Activated CD4-positive, alpha-beta memory T cell treated with anti-CD3 and anti-CD28 coated beads, Interleukin-2, amount 10 ng/mL, durations not matched to agents 7 days and 5 days (primary cell): ENCODE data around the gene CIZ1. TPM values are rescaled to one million over a fixed set of nuclear protein-coding genes. Genes with fewer than 3 reads are reported as not detected.
A peak's percentile ranks its signal among the peaks of the same experiment; 100 is the strongest.

Experiments
- CTCF ChIA-PET: fragments of 350-600 bp; sonication (Branson Sonifier 250); formaldehyde crosslinking; loops from one replicate; lab custom pipeline; 2021; ENCODE audit warnings: antibody characterized with exemption, inconsistent platforms; lab: Charles Lee
- POLR2A ChIA-PET: fragments of 350-600 bp; sonication (Branson Sonifier 250); formaldehyde crosslinking; loops from one replicate; lab custom pipeline; 2021; ENCODE audit warnings: antibody characterized with exemption; lab: Charles Lee
- DNase-seq: peaks from one replicate; pipeline ENCODE4 v3.0.0-alpha.2; 2020
- H3K27ac Mint-ChIP-seq: one replicate; pipeline ENCODE4 v1.8.0; 2021; ENCODE audit warnings: mild to moderate bottlenecking, mixed read lengths
- H3K27me3 Mint-ChIP-seq: one replicate; pipeline ENCODE4 v1.8.0; 2021; ENCODE audit warnings: mixed read lengths
- H3K36me3 Mint-ChIP-seq: one replicate; pipeline ENCODE4 v1.8.0; 2021; ENCODE audit warnings: low read depth, mixed read lengths
- H3K4me1 Mint-ChIP-seq: one replicate; pipeline ENCODE4 v1.8.0; 2021; ENCODE audit warnings: mixed read lengths
- H3K4me3 Mint-ChIP-seq: one replicate; pipeline ENCODE4 v1.8.0; 2021; ENCODE audit warnings: mild to moderate bottlenecking, mixed read lengths
- H3K9me3 Mint-ChIP-seq: one replicate; pipeline ENCODE4 v1.8.0; 2021; ENCODE audit warnings: mixed read lengths
- total RNA-seq, 2 experiments: library from RNA; stranded (reverse); gene quantifications; one replicate each; pipeline ENCODE4 v1.2.3, GENCODE V29; 2021

Gene CIZ1
- total RNA-seq, 2 experiments from 2014 or later = 112 to 116 TPM

DNA sequence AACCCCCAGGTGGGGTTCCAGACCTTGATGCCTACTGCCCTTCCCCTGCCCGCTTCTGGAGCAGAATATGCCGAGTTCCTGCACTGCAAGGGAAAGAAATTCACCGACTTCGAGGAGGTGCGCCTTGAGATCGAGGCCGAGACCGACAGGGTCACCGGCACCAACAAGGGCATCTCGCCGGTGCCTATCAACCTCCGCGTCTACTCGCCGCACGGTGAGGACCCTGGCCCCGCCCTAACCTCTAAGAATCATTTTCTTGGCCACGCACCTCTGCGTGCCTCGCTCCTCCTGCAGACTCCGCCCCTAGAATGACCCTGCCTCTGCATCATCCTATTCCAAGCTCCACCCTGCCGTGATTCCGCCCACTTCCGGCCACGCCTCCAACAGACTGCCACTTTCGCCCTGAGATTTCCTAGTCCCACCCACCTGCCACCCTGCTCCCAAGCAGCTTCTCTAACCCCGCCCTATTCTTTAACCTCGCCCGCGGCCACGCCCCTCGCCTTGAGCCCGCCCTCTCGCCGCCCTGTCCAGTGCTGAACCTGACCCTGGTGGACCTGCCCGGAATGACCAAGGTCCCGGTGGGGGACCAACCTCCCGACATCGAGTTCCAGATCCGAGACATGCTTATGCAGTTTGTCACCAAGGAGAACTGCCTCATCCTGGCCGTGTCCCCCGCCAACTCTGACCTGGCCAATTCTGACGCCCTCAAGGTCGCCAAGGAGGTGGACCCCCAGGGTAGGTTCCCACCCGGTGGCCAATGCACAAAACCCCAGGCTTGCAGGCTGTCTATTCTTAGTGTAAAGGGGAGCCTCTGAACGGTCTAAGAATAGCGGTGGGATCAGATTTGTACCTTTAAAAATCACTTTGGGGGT lies 27.4 kb upstream of the CIZ1 start:
- H3K4me3 Mint-ChIP-seq = peak overlapping the region; percentile 74
- H3K4me1 Mint-ChIP-seq = peaks cover 12% of the 10 kb centered on the region
- H3K9me3 Mint-ChIP-seq = no peaks in the 10 kb centered on the region
- CTCF ChIA-PET = interaction anchor here (1.2 to 1.7 kb wide), 3 partner anchors 11 to 36 kb away, joined by 4 to 7 read pairs (median 5); no protein-coding TSS in a partner anchor
- no peaks in the 10 kb centered on the region for H3K36me3 Mint-ChIP-seq
- peaks cover 11% of the 10 kb centered on the region for H3K27me3 Mint-ChIP-seq
- DNase-seq = peak; percentile 97
- peak overlapping the region; percentile 51 for H3K27ac Mint-ChIP-seq
- POLR2A ChIA-PET = interaction anchor here (0.9 to 1.1 kb wide), 4 partner anchors 12 to 57 kb away, joined by 4 to 6 read pairs (median 4); partner anchors contain the start of genes CIZ1, GOLGA2 and SWI5

DNA sequence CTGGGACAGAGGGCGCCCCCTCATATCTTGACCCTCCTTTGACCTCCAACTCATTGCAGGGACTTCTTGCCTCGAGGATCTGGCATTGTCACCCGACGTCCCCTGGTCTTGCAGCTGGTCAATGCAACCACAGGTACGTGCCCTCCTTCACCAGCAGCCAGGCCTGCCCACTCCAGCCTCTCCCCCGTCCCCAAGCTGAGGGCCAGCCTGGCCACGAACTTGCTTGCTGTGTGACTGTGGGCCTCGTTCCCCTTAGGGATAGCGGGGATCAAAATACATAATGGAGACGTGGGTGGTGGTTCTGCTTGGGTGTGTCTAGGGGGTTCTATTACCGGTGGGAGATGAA lies 26.8 kb upstream of the CIZ1 start:
- Mint-ChIP-seq H3K4me3 (peak overlapping the region; percentile 74), H3K9me3 (no peaks in the 10 kb centered on the region), H3K36me3 (no peaks in the 10 kb centered on the region), H3K4me1 (peaks cover 12% of the 10 kb centered on the region), H3K27ac (peak overlapping the region; percentile 51), H3K27me3 (peaks cover 11% of the 10 kb centered on the region)
- CTCF ChIA-PET = interaction anchor here (0.8 to 1.7 kb wide), 4 partner anchors 11 to 37 kb away, joined by 4 to 7 read pairs (median 4); no protein-coding TSS in a partner anchor
- DNase-seq = no peak
- POLR2A ChIA-PET = interaction anchor here (0.7 to 1.1 kb wide), 5 partner anchors 11 to 300 kb away, joined by 3 to 6 read pairs (median 4); partner anchors contain the start of genes CIZ1, GOLGA2 and SWI5

DNA sequence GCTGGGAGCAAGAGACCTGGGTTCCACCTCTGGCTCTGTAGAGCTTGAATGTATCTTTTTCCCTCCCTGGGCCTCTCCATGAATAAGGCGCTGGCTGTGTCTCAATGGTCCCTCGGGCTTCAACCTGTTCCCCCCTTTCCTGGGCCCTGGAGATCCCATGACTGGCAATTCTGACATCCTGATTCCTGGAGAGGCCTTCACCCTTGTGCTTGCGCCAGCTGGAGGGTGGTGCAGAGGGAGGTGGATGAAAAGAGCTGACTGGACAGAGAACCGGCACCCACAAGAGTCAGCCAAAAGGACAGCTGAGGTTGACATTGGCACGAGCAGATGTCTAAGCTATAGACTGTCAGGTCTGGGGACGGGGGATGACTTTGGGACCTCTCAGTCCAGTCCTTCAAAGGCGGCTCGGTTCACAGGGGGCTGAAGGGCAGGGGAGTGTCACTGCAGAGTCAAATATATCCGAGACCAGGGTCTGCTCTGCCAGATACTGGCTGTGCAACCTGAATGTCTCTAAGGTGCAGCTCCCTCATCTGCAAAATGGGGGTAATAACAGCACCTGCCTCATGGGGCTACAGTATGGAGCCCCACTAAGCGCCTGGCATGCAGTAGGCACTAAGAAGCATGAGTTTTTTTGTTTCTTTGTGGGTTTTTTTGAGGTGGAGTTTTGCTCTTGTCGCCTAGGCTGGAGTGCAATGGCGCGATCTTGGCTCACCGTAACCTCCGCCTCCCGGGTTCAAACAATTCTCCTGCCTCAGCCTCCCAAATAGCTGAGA lies 25.6 kb upstream of the CIZ1 start:
- H3K27ac Mint-ChIP-seq = no peak overlapping the region
- H3K27me3 Mint-ChIP-seq = peaks cover 18% of the 10 kb centered on the region
- H3K36me3 Mint-ChIP-seq = no peaks in the 10 kb centered on the region
- H3K4me1 Mint-ChIP-seq = peaks cover 12% of the 10 kb centered on the region
- ChIA-PET POLR2A (interaction anchor here (1.5 kb wide), 1 partner anchor 24 kb away, joined by 3 read pairs; no protein-coding TSS in a partner anchor), CTCF (no interaction called here)
- H3K4me3 Mint-ChIP-seq = no peak overlapping the region
- no peaks in the 10 kb centered on the region for H3K9me3 Mint-ChIP-seq
- DNase-seq = no peak

DNA sequence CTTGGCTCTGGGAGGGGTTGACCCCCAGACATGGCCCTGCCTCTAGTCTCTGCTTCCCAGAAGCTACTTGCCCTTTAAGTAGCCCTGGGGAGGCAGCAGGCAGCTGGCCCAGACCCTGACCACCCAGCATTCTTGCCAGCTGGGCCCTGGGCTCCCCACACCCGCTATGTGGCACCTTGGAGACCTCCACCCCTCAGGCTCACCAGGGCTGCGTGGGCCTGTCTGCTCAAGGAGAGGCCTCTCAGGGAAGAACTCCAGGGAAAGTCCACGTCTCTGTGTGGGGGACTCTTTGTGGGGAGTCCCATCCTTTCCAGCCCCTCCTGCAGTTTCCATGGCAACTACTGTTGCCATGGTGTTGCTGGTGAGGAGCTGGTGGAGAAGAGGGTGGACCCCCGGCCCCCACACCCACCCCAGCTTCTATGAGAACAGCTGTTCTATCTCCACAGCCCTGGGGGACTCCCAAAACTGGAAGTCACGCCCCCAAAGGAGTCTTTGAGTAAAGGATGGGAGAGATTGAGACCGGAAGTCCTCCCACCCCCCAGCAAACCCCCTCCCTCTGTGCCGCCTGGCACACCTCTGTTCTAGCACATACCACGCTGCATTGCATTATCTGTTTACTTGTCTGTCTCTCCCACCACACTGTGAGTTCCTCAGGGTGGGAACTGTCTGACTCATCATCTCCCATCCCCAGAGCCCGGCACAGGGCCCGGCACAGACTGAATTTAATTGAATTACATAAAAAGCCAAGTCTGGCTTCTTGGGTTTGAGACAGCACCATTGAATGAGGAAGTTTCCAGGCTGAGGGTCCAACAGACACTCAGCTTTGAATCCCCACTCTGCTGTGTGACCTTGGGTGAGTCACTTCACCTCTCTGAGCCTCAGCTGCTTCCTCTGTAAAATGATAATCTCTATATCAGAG lies 24.4 kb upstream of the CIZ1 start:
- no peak overlapping the region for H3K27ac Mint-ChIP-seq
- POLR2A ChIA-PET = interaction anchor here (1.5 kb wide), 1 partner anchor 25 kb away, joined by 3 read pairs; no protein-coding TSS in a partner anchor
- no peaks in the 10 kb centered on the region for H3K36me3 Mint-ChIP-seq
- CTCF ChIA-PET = interaction anchor here (1.3 kb wide), 1 partner anchor 79 kb away, joined by 3 read pairs; no protein-coding TSS in a partner anchor
- H3K9me3 Mint-ChIP-seq = no peaks in the 10 kb centered on the region
- H3K4me3 Mint-ChIP-seq = no peak overlapping the region
- peaks cover 26% of the 10 kb centered on the region for H3K27me3 Mint-ChIP-seq
- DNase-seq = no peak
- H3K4me1 Mint-ChIP-seq = peaks cover 12% of the 10 kb centered on the region

DNA sequence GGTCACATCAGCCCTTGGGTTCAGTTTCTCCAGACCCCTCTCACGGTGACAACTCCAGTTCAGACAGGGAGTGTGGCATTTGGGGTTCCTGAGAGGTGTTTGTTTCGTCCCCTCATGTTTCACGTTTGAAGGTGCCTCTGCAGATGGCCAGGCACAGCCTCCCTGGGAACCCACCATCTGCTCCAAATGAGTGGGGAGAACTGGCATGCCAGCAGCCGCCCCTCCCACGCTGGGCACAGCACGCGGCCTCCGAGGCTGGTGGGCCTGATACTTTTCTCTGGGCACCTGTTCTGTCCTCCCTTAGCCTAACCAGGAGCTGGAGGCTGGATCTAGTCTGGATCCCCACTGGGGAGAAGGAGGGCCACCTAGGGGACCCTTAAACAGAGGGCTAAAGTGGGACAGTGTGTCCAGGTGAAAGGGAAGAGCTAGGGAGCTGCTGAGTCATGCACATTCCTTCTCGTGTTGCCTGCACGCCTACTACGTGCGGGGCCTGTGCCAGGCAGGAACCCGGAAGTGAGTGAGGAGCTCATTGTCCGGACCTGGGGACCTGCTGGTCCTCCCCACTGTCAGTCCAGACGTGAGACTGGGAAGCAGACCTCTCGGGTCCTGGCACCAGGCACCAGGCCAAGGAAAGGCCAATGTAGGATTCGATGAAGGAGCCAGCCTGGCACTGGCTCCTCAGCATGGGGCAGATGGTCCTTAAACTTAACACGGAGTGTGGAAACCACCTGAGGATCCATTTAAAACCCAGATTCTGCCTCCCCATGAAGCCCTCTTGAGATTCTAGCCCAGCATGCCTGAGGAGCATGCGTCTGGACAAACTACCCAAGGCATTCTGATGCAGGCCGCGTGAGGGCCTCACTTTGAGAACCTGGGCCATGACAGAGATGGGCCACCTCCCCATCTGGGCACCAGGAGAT lies 23.5 kb upstream of the CIZ1 start:
- ChIA-PET POLR2A (no interaction called here), CTCF (interaction anchor here (1.1 to 1.3 kb wide), 2 partner anchors 35 to 80 kb away, joined by 3 read pairs; no protein-coding TSS in a partner anchor)
- H3K9me3 Mint-ChIP-seq = no peaks in the 10 kb centered on the region
- peaks cover 12% of the 10 kb centered on the region for H3K4me1 Mint-ChIP-seq
- H3K27ac Mint-ChIP-seq = no peak overlapping the region
- H3K4me3 Mint-ChIP-seq = no peak overlapping the region
- DNase-seq = no peak
- peaks cover 25% of the 10 kb centered on the region for H3K27me3 Mint-ChIP-seq
- H3K36me3 Mint-ChIP-seq = no peaks in the 10 kb centered on the region

DNA sequence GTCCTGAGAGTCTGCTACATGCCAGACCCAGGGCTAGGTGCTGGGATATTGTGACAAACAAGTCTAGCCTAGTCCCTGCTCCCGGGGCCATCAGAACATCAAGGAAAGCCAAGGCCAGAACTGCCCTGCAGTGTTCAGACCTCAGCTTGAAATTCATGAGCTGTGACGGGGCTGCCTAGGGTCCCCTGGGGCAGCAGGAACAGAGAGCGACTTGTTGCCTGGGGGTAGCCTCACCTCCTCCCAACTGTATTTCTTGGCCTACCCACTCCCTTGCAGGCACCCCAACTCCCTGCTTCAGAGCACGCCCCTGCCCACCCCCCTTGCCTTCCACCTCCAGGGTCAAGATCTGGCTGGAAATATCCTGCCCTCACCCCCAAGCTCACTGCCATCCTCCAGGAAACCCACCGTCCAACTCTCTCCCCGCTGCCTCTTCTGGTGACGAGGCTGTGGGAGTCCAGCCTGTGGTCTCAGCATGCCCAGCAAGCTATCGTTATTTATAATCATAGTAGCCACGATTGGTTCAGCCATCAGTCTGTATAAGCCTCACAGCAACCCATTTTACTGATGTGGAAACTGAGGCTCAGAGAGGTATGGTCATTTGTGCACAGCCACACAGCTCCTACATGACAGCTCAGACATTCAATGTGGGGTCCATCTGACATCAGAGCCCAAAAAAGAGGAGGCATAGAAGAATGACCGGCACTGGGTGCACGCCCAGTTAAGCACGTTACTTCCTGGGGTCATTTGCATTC lies 22.6 kb upstream of the CIZ1 start:
- H3K4me1 Mint-ChIP-seq = peaks cover 10% of the 10 kb centered on the region
- ChIA-PET POLR2A (no interaction called here), CTCF (interaction anchor here (1.1 kb wide), 1 partner anchor 36 kb away, joined by 3 read pairs; no protein-coding TSS in a partner anchor)
- H3K27me3 Mint-ChIP-seq = peaks cover 25% of the 10 kb centered on the region
- no peaks in the 10 kb centered on the region for H3K36me3 Mint-ChIP-seq
- no peaks in the 10 kb centered on the region for H3K9me3 Mint-ChIP-seq
- H3K4me3 Mint-ChIP-seq = no peak overlapping the region
- no peak for DNase-seq
- H3K27ac Mint-ChIP-seq = no peak overlapping the region

DNA sequence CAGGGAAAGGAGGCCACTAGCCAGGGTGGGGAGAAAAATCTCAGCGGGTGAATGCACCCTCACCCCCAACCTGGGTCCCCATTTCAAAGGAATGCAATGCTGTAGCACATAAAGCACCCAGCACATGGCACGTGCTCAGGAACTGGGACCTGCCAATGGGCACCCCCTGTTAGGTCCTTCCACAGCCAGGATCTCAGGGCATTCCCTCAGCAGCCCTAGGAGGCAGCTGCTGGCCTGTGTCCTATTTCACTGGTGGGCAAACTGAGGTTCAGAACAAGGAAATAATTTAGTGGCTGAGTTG lies 20.6 kb upstream of the CIZ1 start:
- Mint-ChIP-seq H3K4me1 (peaks cover 2% of the 10 kb centered on the region), H3K9me3 (no peaks in the 10 kb centered on the region), H3K4me3 (no peak overlapping the region), H3K36me3 (no peaks in the 10 kb centered on the region), H3K27me3 (peaks cover 29% of the 10 kb centered on the region), H3K27ac (no peak overlapping the region)
- POLR2A ChIA-PET = interaction anchor here (1.0 kb wide), 1 partner anchor 17 kb away, joined by 3 read pairs; no protein-coding TSS in a partner anchor
- no peak for DNase-seq
- CTCF ChIA-PET = no interaction called here

DNA sequence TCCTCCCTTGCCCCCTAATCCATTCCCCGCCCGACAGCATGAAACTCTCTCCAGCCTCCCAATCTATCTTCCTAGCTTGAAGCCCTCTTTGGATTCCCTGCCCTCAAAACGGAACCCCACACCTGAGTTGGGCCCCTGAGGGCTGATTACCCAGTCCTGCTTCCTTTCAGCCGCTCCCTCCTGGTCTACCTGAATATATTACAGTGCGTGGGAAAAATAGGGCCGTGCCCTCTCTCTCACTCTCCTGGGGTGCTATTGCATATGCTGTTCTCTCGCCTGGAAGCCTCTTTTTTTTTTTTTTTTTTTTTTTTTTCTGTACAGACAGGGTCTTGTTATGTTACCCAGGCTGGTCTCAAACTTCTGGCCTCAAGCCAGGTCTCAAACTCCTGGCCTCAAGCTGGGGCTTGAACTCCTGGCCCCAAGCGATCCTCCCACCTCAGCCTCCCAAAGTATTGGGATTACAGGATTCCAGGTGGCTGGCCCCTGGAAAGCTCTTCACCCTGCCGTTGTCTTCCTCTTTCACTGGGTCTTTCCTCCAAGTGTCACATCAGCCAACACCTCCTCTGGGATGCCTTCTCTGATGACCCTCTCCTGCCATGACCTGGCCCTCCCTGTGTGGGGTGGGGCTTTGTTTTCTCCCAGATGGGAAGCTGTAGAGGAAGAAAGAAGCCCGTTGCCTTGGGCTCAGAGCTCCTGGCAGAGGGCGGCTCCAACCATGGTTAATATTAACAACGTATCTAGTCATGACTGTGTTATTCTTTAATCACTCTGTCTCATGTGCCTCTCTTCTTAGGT lies 20.0 kb upstream of the CIZ1 start:
- Mint-ChIP-seq H3K9me3 (no peaks in the 10 kb centered on the region), H3K4me3 (no peak overlapping the region), H3K36me3 (no peaks in the 10 kb centered on the region), H3K27ac (no peak overlapping the region), H3K4me1 (no peaks in the 10 kb centered on the region), H3K27me3 (peaks cover 32% of the 10 kb centered on the region)
- no peak for DNase-seq
- POLR2A ChIA-PET = interaction anchor here (0.7 to 1.0 kb wide), 2 partner anchors 16 to 172 kb away, joined by 3 read pairs; no protein-coding TSS in a partner anchor
- CTCF ChIA-PET = no interaction called here

DNA sequence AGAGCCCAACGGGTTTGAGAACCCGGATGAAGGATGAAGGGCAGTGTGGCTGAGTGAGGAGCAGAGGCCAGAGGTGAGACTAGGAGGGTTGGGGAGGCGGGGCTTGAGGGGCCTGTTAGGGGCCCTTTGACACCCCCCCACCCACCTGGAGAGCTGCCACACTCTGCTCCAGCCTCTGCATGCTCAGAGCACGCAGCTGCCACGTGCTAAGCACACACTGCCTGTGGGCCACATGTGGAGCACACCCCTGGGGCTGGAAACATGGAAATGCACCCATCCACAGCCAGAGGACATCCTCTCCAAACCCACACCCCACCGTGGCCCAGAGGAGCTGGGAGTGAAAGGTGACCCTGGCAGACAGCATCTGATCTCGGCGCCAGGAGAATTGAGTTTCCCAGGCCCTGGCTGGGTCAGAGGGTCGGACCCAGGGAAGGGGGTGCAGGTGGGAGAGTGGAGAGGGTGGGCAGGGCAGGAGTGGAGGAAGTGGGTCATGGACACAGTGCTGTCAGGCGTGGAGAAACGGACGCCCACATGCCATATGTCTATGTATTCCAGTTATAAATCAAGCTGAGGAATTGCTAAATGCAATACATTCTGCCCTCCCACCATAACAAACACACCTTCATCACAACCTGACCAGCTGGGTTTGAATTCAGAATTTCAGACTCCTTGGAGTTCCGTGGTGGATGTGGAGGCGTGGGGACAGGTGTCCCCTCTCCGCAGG lies 17.7 kb upstream of the CIZ1 start:
- Mint-ChIP-seq H3K9me3 (no peaks in the 10 kb centered on the region), H3K36me3 (no peaks in the 10 kb centered on the region), H3K27me3 (peaks cover 51% of the 10 kb centered on the region), H3K4me3 (no peak overlapping the region), H3K27ac (no peak overlapping the region), H3K4me1 (peaks cover 2% of the 10 kb centered on the region)
- ChIA-PET CTCF (interaction anchor here (2.6 kb wide), 1 partner anchor 10 kb away, joined by 7 read pairs; no protein-coding TSS in a partner anchor), POLR2A (no interaction called here)
- DNase-seq = no peak

DNA sequence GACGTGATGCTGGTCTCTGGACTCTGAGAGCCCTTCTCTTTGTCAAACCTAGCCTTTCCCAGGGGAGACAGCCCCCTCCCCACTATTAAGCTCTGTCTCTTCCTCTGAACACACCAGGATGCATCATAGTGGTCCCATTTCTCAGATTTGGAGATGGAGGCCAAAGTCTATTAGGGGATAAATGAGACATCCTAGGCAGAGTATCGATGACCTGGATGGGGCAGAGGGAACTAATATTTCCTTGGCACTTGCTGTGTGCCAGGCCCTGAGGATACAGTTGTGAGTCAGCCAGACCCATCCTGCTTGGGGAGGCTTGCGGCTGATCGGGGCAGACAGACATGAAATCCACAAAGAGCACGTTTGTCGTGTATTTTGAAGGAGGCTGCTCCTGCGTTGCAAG lies 17.0 kb upstream of the CIZ1 start:
- no peak overlapping the region for H3K4me3 Mint-ChIP-seq
- peaks cover 51% of the 10 kb centered on the region for H3K27me3 Mint-ChIP-seq
- H3K27ac Mint-ChIP-seq = no peak overlapping the region
- DNase-seq = no peak
- no peaks in the 10 kb centered on the region for H3K9me3 Mint-ChIP-seq
- H3K4me1 Mint-ChIP-seq = peaks cover 6% of the 10 kb centered on the region
- no peaks in the 10 kb centered on the region for H3K36me3 Mint-ChIP-seq
- CTCF ChIA-PET = interaction anchor here (2.6 kb wide), 1 partner anchor 10 kb away, joined by 7 read pairs; no protein-coding TSS in a partner anchor
- POLR2A ChIA-PET = no interaction called here
